ENCODE measurements around the gene UBL3.

Gene UBL3

GRCh38 chr13:29857085-29857484 lies 6.7 kb upstream of the UBL3 start:
- no peak for DNase-seq (ENCODE audit: low read depth, low spot score)

GRCh38 chr13:29856426-29856825 lies 6.0 kb upstream of the UBL3 start:
- DNase-seq (ENCODE audit: low read depth, low spot score): no peak

GRCh38 chr13:29855784-29856183 lies 5.4 kb upstream of the UBL3 start:
- DNase-seq (ENCODE audit: low read depth, low spot score): no peak

- no peak for DNase-seq (ENCODE audit: low read depth, low spot score)
Observed at GRCh38 chr13:29855009-29855408, 4.6 kb upstream of the UBL3 start.

- no peak for DNase-seq (ENCODE audit: low read depth, low spot score)
Observed at GRCh38 chr13:29853131-29853530, 2.7 kb upstream of the UBL3 start.

GRCh38 chr13:29852472-29853054 lies 2.1 kb upstream of the UBL3 start:
- no peak for DNase-seq (ENCODE audit: low read depth, low spot score)

- peak; percentile 80 for DNase-seq (ENCODE audit: low read depth, low spot score)
Observed at GRCh38 chr13:29849731-29850212, 645 bp downstream of the UBL3 start.

- peak; percentile 49 for DNase-seq (ENCODE audit: low read depth, low spot score)
Observed at GRCh38 chr13:29849071-29849631, 1.3 kb downstream of the UBL3 start.

GRCh38 chr13:29847501-29847983 lies 2.9 kb downstream of the UBL3 start:
- peak; percentile 68 for DNase-seq (ENCODE audit: low read depth, low spot score)

- no peak for DNase-seq (ENCODE audit: low read depth, low spot score)
Observed at GRCh38 chr13:29846475-29847256, 3.8 kb downstream of the UBL3 start.

- peak; percentile 22 for DNase-seq (ENCODE audit: low read depth, low spot score)
Observed at GRCh38 chr13:29845440-29846056, 4.9 kb downstream of the UBL3 start.

GRCh38 chr13:29844441-29844840 lies 6.0 kb downstream of the UBL3 start:
- peak; percentile 35 for DNase-seq (ENCODE audit: low read depth, low spot score)

GRCh38 chr13:29840585-29840984 lies 9.8 kb downstream of the UBL3 start:
- no peak for DNase-seq (ENCODE audit: low read depth, low spot score)

GRCh38 chr13:29835280-29836061 lies 14.9 kb downstream of the UBL3 start:
- no peak for DNase-seq (ENCODE audit: low read depth, low spot score)

- no peak for DNase-seq (ENCODE audit: low read depth, low spot score)
Observed at GRCh38 chr13:29832761-29833298, 17.6 kb downstream of the UBL3 start.

GRCh38 chr13:29830000-29830399 lies 20.4 kb downstream of the UBL3 start:
- no peak for DNase-seq (ENCODE audit: low read depth, low spot score)

GRCh38 chr13:29819143-29819542 lies 31.3 kb downstream of the UBL3 start:
- no peak for DNase-seq (ENCODE audit: low read depth, low spot score)

GRCh38 chr13:29817604-29818378 lies 32.6 kb downstream of the UBL3 start:
- no peak for DNase-seq (ENCODE audit: low read depth, low spot score)

- DNase-seq (ENCODE audit: low read depth, low spot score): no peak
Observed at GRCh38 chr13:29816715-29817114, 33.7 kb downstream of the UBL3 start.

GRCh38 chr13:29815336-29815735 lies 35.1 kb downstream of the UBL3 start:
- no peak for DNase-seq (ENCODE audit: low read depth, low spot score)

Data from astrocyte of the hippocampus (primary cell).